GM18868 (cell line): ENCODE results near the gene RHOC.
A peak's percentile ranks its signal among the peaks of the same experiment; 100 is the strongest.

Experiments used
- ATAC-seq: cut with Tn5 transposase; IDR thresholded peaks from one replicate; pipeline ENCODE4 v1.9.1; 2021; ENCODE audit warnings: mild to moderate bottlenecking, moderate library complexity; ENCODE audit not compliant: unreplicated experiment

Gene RHOC

DNA sequence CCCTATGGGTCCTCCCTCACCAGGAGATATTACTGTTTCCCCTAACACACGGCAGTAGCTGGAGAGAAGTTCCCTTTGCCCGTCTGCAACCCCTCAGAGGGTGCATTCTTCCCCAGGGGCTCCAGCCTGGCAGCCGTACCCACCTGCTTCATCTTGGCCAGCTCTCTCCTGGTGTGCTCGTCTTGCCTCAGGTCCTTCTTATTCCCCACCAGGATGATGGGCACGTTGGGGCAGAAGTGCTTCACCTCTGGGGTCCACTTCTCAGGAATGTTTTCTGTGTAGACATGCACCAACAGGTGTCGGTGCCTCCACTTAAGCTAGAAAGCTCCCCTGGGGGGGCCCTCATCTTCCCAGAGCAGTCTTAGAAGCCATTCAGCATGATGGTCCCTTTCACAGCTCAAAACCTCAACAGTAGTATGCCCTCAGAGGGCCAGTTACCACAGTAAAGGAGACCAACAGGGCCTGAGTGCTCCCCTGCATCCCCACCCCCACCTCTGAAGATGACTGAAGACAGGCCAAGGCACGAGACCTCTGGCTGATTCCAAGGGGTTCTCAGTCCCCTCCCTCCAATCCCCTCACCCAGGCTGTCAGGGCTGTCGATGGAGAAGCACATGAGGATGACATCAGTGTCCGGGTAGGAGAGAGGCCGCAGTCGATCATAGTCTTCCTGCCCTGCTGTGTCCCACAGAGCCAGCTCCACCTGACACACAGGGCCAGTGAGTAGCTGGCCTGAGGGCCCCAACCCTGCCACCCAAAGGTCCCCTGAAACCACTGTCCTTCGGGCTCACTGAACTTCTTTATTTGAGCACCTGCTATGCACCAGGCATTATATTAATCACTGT lies 4.3 kb downstream of the RHOC start:
- ATAC-seq = no peak

DNA sequence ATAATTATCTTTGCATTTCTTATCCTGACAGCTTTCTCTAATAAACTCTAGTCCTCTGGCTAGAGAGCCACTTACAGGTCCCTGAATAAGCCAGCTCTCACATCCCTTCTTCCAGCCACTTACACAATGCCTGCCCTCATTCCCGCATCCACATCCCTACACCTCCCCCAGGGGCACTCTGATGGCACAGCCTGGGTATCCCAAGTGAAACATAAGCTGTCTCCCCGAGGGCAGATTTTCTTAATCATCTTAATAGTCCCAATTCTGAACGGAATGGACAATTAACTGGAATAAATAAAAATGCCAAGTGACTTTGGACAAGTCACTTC lies 4.9 kb downstream of the RHOC start:
- no peak for ATAC-seq

DNA sequence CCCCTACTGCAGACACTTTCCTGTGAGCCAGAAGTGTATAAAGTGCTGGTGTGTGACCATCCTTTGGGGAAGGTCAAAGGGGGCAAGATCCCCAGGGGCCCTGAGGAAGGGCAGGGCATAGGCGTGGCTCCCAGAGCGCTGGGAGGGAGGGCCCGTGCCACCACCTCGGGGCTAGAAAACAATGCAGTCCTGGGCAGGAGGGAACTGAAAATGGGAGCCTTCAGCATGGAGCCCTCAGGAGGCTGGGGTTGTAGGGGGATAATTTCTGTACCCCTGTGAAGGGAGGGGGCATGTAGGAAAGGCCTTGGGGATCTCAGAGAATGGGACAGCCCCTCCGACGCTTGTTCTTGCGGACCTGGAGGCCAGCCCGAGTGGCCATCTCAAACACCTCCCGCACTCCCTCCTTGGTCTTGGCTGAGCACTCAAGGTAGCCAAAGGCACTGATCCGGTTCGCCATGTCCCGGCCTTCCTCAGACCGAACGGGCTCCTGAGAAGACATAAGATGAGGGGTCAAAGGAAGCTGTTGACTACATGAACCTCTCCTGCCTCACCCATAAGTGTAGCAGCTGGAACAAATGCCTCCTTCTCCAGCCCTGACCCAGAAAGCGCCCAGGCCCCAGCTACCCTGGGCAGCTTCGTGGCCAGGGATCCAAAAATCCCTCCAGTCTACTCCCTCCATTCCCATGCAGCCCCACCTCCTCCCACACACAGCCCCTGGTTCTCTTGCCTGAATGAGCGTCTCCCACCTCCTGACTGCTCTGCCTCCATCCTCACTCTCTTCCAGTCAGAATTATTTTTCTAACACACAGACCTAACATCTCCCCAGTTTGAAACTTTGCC lies 5.5 kb downstream of the RHOC start:
- ATAC-seq = no peak

DNA sequence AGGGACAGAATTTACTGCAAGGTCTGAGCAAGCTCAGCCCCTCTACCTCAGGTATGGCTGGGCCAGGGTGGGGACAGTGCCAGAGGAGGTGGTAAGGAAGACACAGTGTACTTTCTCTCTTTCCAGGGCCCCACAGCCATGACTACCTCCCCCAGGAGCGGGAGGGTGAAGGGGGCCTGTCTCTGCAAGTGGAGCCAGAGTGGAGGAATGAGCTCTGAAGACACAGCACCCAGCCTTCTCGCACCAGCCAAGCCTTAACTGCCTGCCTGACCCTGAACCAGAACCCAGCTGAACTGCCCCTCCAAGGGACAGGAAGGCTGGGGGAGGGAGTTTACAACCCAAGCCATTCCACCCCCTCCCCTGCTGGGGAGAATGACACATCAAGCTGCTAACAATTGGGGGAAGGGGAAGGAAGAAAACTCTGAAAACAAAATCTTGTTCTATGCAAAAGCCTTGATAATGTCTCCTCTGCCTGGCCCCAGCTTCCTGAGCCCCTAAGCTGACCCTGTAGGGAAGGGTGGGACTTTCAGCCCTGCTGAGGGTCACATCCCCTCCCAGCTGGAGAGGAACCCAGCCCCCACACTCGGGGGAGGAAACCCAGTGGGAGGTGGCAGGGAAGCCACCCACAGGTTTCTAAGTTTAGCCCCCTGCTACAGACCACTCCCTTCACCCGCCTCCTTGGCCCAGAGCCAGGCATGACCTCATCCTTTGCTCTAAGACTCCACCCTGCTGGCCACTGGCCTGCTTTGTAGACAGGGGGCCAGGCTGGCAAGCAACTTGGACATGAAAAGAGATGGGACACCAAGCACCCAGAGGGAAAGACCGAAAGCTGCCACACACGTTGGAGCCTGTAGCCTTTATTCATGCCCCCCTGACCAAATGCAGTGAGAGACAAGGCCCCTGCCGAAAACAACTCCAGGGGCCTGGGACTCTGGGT lies 6.4 kb downstream of the RHOC start:
- ATAC-seq = peak; percentile 42

DNA sequence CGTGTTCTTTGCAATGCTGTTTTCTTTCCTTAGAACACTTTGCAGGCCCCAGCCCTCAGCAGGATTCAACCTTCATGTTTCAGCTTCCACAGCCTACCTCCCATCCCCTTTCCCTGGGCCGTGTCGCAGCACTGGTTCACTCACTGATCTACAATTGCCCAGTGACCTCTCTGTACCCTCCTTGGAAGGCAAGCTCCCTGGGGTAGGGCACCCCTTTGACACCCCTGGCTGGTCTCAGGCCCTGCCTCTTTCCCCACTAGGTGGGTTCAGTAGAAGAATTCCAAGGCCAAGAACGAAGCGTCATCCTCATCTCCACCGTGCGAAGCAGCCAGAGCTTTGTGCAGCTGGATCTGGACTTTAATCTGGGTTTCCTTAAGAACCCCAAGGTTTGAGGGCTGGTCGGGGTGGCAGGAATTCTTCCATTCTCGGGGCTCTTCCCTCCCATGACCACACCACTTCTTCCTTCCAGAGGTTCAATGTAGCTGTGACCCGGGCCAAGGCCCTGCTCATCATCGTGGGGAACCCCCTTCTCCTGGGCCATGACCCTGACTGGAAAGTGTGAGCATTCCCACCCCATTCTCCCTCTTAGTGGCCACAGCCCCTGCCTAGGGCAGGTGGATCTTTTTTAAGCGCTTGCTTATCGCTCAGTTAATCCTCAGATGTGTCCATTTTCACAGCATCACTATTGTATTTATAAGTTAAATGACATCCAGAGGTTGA lies 7.3 kb downstream of the RHOC start:
- ATAC-seq = no peak

DNA sequence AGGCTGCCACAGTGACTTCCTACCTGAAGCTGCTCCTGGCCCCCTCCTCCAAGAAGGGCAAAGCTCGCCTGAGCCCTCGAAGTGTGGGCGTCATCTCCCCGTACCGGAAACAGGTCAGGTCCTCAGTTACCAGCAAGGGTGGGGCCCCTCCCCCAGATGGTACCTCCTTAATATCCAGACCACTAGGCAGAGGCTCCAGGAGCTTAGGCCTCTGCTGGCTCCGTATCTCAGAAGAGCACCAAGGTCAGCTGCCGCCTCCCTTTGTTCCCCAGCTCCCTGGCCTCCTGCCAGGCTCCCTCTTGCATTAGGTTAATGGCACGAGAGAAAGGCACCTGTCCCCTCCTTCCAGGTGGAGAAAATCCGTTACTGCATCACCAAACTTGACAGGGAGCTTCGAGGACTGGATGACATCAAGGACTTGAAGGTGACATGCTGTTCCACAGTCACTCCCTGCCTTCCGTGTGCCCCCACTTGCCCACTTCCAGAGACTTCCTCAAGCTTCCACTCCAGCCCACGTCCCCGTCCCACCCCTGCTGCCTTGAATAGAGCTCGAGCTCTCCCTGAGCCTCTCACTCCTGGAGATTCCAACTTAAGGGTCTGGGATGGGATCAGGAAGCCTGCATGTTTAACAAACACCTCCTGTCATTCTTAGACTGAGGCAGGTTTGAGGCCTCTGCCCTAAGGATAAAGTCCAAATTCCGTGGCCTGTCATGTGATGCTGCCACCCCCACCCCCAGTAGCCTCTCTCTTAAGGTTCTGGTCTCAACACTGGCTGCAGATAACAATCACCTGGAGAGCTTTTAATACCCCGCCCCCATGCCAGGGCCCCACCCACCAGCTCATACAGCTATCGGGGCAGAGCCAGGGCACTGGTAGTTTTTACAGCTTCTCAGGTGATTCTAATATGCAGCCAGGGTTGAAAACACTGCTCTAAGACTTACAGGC lies 8.3 kb downstream of the RHOC start:
- no peak for ATAC-seq

DNA sequence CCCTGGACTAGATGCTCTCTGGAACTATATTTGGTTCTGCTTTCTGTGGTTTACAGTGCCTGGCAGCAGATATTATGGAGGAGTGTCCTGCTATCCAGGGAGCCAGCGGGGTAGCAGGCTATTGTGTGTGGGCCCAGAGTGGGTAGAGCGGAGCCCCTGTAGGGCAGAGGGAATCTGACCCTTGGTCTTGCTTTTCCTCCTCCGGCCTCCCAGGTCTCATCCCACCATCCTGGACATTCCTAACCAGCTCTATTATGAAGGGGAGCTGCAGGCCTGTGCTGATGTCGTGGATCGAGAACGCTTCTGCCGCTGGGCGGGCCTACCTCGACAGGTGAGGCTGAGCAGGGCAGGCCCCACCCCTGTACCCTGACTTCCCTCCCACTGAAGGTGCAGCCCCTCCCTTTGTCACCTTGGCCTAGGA lies 9.1 kb downstream of the RHOC start:
- no peak for ATAC-seq

DNA sequence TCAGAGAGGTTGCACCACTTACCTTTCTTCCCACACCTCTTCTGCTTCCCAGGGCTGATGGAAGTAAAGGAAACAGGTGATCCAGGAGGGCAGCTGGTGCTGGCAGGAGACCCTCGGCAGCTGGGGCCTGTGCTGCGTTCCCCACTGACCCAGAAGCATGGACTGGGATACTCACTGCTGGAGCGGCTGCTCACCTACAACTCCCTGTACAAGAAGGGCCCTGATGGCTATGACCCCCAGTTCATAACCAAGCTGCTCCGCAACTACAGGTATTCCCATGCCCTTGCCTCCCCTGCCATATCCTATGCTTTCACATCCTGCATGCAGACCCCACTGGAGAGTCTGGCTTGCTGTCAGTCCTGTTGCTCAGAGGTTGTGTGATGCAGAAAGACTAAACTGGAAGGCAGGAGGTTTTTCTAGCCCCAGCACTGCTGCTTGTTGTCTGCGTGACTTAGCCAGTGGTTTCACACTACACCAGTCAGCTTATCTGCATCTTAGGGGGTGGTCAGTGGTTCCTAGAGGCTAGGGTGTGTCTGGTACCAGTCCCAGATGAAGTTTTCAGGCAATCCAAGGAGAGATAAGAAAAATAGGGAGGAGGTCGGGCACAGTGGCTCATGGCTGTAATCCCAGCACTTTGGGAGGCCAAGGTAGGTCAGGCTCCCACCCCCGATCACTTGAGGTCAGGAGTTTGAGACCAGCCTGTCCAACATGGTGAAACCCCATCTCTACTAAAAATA lies 10.2 kb downstream of the RHOC start:
- no peak for ATAC-seq

DNA sequence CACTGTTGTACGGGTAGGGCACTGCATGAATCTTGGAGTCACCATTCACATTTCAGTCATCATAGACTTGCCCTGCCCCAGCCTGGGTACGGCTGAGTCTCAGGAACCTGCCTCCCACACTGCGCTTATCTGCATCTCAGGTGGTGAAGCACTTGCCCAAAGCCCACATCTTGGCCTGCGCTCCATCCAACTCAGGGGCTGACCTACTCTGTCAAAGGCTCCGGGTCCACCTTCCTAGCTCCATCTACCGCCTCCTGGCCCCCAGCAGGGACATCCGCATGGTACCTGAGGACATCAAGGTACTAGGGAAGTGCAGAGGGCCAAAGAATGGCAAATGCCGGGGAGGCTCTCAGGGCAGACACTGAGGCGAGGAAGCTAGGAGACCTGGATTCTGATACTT lies 11.7 kb downstream of the RHOC start:
- no peak for ATAC-seq

DNA sequence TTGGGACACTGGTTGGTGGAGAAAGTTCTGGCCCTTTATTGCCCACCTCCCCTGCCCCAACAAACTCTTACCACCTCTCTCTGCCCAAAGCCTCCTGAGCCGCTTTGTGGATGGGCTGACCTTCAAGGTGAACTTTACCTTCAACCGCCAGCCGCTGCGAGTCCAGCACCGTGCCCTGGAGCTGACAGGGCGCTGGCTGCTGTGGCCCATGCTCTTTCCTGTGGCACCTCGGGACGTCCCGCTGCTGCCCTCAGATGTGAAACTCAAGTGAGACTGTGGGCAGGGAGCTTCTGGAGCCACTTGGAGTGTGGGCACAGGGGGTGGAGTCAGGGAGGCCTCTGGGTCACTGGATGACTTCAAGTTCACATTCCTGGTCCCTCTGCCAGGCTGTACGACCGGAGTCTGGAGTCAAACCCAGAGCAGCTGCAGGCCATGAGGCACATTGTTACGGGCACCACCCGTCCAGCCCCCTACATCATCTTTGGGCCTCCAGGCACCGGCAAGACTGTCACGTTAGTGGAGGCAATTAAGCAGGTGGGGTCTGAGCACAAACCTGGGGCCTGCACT lies 12.5 kb downstream of the RHOC start:
- ATAC-seq = no peak

DNA sequence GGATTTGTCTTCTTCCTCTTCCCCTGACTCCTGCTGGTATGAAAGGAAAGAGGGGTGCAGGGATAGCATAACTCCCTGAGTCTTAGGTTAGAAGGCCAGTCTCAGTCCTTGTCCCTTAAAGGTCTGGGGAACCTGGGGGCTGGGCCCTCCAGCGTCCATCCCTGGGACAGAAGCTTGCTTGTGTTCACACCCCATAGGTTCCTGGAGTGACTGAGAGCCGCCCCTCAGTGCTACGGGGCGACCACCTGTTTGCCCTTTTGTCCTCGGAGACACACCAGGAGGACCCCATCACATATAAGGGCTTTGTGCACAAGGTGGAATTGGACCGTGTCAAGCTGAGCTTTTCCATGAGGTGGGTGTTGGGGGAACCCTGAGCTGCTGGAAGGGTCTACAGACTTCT lies 13.1 kb downstream of the RHOC start:
- no peak for ATAC-seq

DNA sequence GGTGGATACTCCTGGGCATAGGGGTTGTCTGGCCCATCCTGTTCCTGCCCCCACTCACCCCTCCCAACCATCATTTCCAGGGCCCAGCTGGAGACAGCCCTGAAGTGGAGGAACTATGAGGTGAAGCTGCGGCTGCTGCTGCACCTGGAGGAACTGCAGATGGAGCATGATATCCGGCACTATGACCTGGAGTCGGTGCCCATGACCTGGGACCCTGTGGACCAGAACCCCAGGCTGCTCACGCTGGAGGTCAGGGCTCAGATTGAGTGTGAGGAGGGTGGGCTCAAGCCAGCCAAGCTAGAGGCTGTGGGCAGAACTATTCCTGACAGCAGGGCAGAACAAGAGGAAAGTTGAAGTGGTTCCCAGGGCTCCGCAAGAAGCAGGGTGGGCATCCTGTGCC lies 14.2 kb downstream of the RHOC start:
- ATAC-seq = no peak

DNA sequence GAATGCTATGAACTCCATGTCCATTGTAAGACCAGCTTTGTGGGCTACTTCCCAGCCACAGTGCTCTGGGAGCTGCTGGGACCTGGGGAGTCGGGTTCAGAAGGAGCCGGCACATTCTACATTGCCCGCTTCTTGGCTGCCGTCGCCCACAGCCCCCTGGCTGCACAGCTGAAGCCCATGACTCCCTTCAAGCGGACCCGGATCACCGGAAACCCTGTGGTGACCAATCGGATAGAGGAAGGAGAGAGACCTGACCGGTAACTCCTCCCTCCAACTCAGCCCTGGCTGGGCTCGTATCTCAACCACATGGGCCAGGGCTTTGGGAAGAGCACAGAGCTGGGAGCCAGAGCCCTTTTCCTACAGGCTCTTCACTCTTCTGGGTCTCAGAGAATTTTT lies 17.1 kb downstream of the RHOC start:
- no peak for ATAC-seq

DNA sequence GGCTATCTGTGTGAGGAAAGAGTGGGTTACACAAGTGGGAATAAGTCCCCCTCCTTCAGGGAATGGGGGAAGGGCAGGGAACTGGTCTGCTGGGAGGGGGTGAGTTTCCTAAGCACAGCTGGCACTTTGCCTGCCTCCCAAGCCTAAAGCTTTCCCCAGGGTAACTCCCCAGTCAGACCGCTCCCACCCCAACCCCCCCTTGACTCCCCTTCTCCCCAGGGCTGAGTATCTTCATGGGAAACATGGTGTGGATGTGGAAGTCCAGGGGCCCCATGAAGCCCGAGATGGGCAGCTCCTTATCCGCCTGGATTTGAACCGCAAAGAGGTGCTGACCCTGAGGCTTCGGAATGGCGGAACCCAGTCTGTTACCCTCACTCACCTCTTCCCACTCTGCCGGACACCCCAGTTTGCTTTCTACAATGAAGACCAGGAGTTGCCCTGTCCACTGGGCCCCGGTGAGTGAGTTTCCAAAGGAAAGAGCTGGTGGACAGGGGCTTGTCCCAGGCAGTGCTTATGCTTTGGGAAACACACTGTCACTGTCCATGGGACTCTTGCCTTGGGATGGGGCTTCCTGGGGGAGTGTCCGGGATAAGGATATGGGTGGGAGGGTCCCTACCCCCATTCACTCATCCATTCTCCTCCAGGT lies 17.6 kb downstream of the RHOC start:
- ATAC-seq = no peak

DNA sequence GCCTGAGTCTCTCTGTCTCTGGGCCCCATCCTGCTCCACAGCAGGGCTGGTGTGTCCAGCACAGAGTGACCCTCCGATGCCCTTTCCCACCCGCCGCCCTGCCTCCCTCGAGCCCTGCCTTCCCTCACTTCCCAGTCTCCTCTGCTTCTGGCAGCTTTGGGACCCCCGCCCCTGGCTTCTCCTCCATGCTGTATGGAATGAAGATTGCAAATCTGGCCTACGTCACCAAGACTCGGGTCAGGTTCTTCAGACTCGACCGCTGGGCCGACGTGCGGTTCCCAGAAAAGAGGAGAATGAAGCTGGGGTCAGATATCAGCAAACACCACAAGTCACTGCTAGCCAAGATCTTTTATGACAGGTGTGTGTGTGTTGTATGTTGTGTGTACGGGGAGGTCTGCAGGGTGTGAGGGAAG lies 18.1 kb downstream of the RHOC start:
- ATAC-seq = no peak

DNA sequence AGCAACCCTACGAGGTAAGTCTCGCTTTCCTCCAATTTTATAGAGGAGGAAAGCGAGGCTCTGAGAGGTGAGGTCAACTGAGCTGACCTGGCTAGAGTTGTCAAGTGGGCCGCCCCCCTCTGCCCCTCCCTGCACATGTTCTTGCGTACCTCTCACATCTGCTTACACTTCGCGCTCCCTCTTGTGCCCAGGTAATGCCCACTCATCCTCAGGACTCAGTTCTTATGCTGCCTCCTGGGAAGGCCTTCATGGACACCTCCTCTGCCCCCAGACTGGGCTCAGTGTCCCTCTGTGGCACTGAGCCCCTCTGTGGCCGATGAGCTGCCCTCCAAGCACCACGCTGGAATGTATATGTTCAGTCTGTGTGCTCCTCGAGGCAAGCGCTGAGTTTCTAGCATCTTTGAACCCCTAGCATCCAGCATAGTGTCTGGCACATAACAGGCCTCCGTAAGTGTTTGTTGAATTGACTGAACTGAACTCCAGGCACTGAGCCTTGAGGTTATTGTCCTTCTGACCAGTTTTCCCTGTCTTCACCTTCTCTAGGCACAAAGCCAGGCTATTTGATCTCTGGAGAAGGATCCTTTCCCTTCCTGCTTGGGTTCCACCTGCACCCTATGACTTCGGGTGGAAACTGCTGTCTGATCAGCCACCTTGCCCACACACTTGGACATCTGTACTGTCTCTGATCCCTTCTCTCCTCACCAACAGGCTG lies 19.0 kb downstream of the RHOC start:
- no peak for ATAC-seq

DNA sequence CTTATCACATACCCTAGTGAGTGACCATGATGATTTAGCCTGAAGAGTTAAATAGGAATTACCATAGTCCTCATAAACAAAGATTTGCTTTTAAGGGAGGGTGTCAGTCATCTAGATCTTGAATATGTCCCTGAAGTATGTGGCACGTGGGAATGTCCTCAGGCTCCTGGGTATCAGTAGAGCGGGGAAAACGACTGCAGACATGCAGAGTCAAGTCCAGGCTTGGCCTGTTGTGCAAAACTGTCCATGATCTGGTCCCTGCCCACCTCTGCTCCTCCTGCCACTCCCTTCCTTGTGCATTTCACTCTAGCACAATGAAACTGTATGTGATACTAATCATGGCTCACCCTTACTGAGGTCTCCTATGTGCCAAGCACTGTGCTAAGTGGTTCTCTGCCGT lies 19.6 kb downstream of the RHOC start:
- no peak for ATAC-seq
